H1 (cell line): ENCODE results near the gene SMCHD1. TPM values are rescaled to one million over a fixed set of nuclear protein-coding genes. Genes with fewer than 3 reads are reported as not detected.

Source experiments
- E2F6 ChIP-seq: IDR thresholded peaks from 2 replicates; pipeline ENCODE4 v1.6.1; 2012; ENCODE audit warnings: inconsistent platforms
- FOSL1 ChIP-seq: IDR thresholded peaks from 2 replicates; pipeline ENCODE4 v1.6.1; 2011; ENCODE audit warnings: mild to moderate bottlenecking, low read depth, low read length, moderate library complexity; ENCODE audit not compliant: insufficient read depth
- GTF2F1 ChIP-seq: IDR thresholded peaks from 2 replicates; pipeline ENCODE4 v1.6.1; 2012; ENCODE audit warnings: low read depth, low read length, improper control_type of control experiment, borderline replicate concordance
- HDAC6 ChIP-seq: IDR thresholded peaks from one replicate; pipeline ENCODE4 v1.7.1; 2012; ENCODE audit warnings: low read depth, mild to moderate bottlenecking, inconsistent platforms, low read length, moderate library complexity
- polyA plus RNA-seq, 7 experiments: library from polyadenylated mRNA; depleted of rRNA in 3 of 7; stranded (reverse) in 5 of 7; unstranded in 2 of 7; fragments of >200 nt in 5 of 7; fragments of 200-250 nt in 2 of 7; gene quantifications; 1 replicate in 5 of 7; 2 replicates in 1 of 7; 4 replicates in 1 of 7; pipeline versions ENCODE4 v1.2.1 to v1.2.3, GENCODE V29; 2011 to 2013; ENCODE audit warnings: missing spikeins in 2 of 7, mixed read lengths in 2 of 7
- total RNA-seq: library from RNA; stranded (reverse); fragmentation: NEBNext Ultra II Directional; extraction: Animal tissue kit (Norgen Biotek cat#: 25700); gene quantifications from 2 replicates; pipeline ENCODE4 v1.2.1, GENCODE V29; 2021

The SMCHD1 gene
- total and polyA plus RNA-seq, 2 of the 8 experiments (the other 6 are each of a cell fraction or from before 2014, with no cell fraction given): 9.3 to 32.0 TPM

- TF ChIP-seq E2F6: no peak
- no peak for TF ChIP-seq GTF2F1
- no peak for TF ChIP-seq FOSL1
- TF ChIP-seq HDAC6: no peak
These were observed 41.7 kb downstream of the SMCHD1 start (continued) for GRCh38 chr18:2697184-2697583.
